Measurements from ENCODE around the gene SUSD3. TPM values are rescaled to one million over a fixed set of nuclear protein-coding genes. Genes with fewer than 3 reads are reported as not detected.
A peak's percentile ranks its signal among the peaks of the same experiment; 100 is the strongest.

Gene SUSD3
- total RNA-seq, 2 donors from 2014 or later = 0.67 to 3.3 TPM

DNA sequence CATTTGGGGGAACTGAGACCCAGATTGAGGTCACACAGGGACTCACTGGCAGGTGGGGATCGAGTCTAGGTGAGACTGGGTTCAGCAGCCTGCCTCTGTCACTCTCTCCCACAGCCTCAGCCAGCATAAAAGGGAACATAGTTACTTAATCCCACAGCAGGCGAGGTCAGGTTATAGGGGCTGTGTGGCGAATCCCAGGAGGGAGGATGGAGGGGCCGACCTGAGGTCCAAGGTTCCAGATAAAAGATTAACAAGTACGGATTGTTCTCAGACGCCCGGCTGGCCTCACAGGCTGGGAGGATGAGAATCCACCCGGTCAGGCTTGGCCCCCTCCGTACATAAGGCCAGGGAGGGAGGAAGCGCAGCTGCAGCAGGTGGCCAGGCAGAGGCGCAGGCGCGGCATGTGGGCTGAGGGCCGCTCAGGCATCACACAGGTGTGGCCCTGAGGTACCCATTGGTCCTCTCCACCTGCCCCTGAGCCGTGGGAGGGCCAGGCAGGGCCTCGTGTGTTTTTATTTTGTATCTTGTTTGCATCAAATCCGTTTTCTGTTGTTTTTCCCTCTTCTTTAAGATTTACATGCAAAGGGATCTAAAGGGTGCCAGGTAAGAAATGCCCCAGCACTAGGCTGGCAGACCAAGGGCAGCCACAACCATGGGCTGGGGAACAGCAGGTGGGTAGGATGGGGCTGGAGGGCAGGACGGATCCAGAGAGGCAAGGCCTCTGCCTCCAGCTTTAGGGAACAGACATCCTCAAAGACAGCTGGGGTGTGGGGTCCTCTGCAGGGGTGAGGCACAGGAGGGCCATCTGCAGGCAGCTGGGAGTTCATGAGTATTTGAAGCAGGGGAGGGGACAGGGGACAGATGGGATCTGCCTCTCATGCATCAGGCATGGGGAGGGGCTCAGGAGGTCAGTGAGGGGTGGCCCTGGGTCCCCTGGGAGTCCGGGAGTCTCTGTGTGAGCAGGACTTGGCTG lies 3.6 kb downstream of the SUSD3 start:
- peaks cover 52 to 62% of the 10 kb centered on the region in 2 donors for H3K4me1 Mint-ChIP-seq (ENCODE audit: low read depth in 2 of 2)
- H3K36me3 Mint-ChIP-seq = no peaks in the 10 kb centered on the region
- H3K4me3 Mint-ChIP-seq = no peak overlapping the region

GRCh38 chr9:93064392-93065134 lies 6.1 kb downstream of the SUSD3 start:
- Mint-ChIP-seq H3K27ac (peak overlapping the region; percentile 78 to 83), H3K4me1 (ENCODE audit: low read depth in 2 of 2) (peaks cover 50 to 51% of the 10 kb centered on the region in 2 donors), H3K9me3 (no peaks in the 10 kb centered on the region), H3K27me3 (peaks cover 18 to 44% of the 10 kb centered on the region in 2 donors), H3K4me3 (peak overlapping the region; percentile 74), H3K36me3 (no peaks in the 10 kb centered on the region)
- DNase-seq (ENCODE audit: low spot score) (peak; percentile 91), ATAC-seq (peak; percentile 98 to 99)

More for the DNA sequence above, 3.6 kb downstream of the SUSD3 start:
- H3K9me3 Mint-ChIP-seq = no peaks in the 10 kb centered on the region
- peaks cover 15 to 30% of the 10 kb centered on the region in 2 donors for H3K27me3 Mint-ChIP-seq
- DNase-seq (ENCODE audit: low spot score) (no peak), ATAC-seq (no peak)
- H3K27ac Mint-ChIP-seq = peak overlapping the region; percentile 48 to 62

DNA sequence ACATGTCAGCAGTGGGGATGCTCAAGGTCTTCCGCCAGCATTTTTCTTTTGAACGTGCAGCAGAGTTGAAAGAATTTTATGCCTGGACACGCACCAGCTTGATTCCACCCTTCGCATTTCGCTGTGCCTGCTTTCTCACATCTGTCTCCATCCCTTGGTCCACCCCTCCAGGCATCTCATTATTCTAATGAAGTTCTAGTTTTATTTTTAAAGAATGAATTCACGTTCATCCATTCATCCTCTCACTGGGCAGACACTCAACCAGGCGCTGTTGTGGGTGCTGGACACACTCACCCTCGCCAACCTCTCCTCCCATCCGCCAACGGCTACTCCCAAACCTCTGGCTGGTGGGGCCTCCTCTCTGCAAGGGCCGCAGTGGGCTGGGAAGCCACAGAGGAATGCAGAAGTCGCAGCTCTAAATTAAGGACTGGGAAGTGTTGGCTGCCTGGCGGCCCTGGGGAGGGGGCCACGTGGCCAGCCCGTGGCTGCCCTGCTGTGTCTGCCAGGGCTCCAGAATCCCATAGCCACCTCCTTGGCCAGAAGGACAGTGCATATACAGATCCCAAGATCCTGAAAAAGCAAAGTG lies 6.7 kb downstream of the SUSD3 start:
- Mint-ChIP-seq H3K27me3 (peaks cover 22 to 44% of the 10 kb centered on the region in 2 donors), H3K4me3 (peak overlapping the region; percentile 74), H3K36me3 (no peaks in the 10 kb centered on the region), H3K27ac (peak overlapping the region; percentile 78 to 83), H3K9me3 (no peaks in the 10 kb centered on the region), H3K4me1 (ENCODE audit: low read depth in 2 of 2) (peaks cover 47 to 49% of the 10 kb centered on the region in 2 donors)
- ATAC-seq (no peak), DNase-seq (ENCODE audit: low spot score) (no peak)

- Mint-ChIP-seq H3K4me3 (peak overlapping the region; percentile 4), H3K9me3 (no peaks in the 10 kb centered on the region), H3K27me3 (peaks cover 25 to 41% of the 10 kb centered on the region in 2 donors), H3K36me3 (no peaks in the 10 kb centered on the region), H3K27ac (peak overlapping the region in 1 of 2 donors; percentile 26), H3K4me1 (ENCODE audit: low read depth in 2 of 2) (peaks cover 32 to 41% of the 10 kb centered on the region in 2 donors)
- no peak for ATAC-seq
- no peak for DNase-seq (ENCODE audit: low spot score)
Measured at GRCh38 chr9:93066978-93067603, 8.6 kb downstream of the SUSD3 start.

- H3K4me1 Mint-ChIP-seq (ENCODE audit: low read depth in 2 of 2) = peaks cover 23 to 37% of the 10 kb centered on the region in 2 donors
Measured at GRCh38 chr9:93068956-93069355, 10.5 kb downstream of the SUSD3 start.

DNA sequence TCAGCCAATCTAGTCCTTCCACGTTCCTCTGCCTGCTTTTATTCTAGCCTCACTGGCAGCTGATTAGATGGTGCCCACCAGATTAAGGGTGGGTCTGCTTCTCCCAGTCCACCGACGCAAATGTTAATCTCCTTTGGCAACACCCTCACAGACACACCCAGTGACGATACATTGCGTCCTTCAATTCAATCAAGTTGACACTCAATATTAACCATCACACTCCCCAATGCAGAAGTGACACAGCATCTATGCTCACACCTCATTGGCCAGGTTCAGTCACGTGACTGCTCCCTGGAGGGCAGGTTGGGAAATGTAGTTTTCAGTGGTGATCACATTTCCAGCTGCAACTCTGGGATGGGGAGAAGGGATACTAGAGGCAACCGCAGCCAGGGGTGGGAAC lies 13.0 kb downstream of the SUSD3 start:
- Mint-ChIP-seq H3K27me3 (peaks cover 22 to 44% of the 10 kb centered on the region in 2 donors), H3K4me3 (no peak overlapping the region), H3K4me1 (ENCODE audit: low read depth in 2 of 2) (peaks cover 3 to 22% of the 10 kb centered on the region in 2 donors), H3K9me3 (no peaks in the 10 kb centered on the region), H3K27ac (no peak overlapping the region), H3K36me3 (no peaks in the 10 kb centered on the region)
- ATAC-seq (no peak), DNase-seq (ENCODE audit: low spot score) (no peak)

More at GRCh38 chr9:93068956-93069355, 10.5 kb downstream of the SUSD3 start:
- H3K27ac Mint-ChIP-seq = no peak overlapping the region
- no peak overlapping the region for H3K4me3 Mint-ChIP-seq
- H3K36me3 Mint-ChIP-seq = no peaks in the 10 kb centered on the region
- ATAC-seq (no peak), DNase-seq (ENCODE audit: low spot score) (no peak)
- H3K9me3 Mint-ChIP-seq = no peaks in the 10 kb centered on the region
- peaks cover 22 to 40% of the 10 kb centered on the region in 2 donors for H3K27me3 Mint-ChIP-seq

DNA sequence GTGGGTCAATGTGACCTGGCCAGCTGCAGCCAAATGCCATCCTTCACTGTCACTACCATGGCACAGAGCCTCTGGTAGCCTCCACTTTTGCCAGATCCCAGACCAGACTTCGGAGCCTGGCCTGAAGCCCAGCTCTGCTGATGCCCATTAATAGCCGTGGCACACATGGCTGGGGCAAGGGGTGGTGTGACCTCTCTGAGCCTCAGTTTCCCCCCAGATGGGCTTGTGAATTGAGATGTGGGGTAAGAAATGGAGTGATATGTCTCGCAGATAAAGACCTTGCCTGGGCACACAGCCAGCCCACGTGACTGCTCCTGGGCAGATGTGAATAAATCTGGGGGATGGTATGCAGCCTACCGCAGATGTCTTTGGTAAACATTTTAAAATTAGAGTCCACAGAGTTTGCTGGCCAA lies 13.9 kb downstream of the SUSD3 start:
- ATAC-seq = peak in 1 of 2 donors; percentile 70
- H3K27me3 Mint-ChIP-seq = peaks cover 19 to 45% of the 10 kb centered on the region in 2 donors

GRCh38 chr9:93076101-93076791 lies 17.7 kb downstream of the SUSD3 start:
- H3K36me3 Mint-ChIP-seq = no peaks in the 10 kb centered on the region
- DNase-seq (ENCODE audit: low spot score) (no peak), ATAC-seq (no peak)
- H3K9me3 Mint-ChIP-seq = no peaks in the 10 kb centered on the region
- H3K27me3 Mint-ChIP-seq = peaks cover 23 to 43% of the 10 kb centered on the region in 2 donors
- peaks cover 4 to 15% of the 10 kb centered on the region in 2 donors for H3K4me1 Mint-ChIP-seq (ENCODE audit: low read depth in 2 of 2)
- no peak overlapping the region for H3K4me3 Mint-ChIP-seq
- H3K27ac Mint-ChIP-seq = peak overlapping the region in 1 of 2 donors; percentile 17

More for the DNA sequence above, 13.9 kb downstream of the SUSD3 start:
- Mint-ChIP-seq H3K36me3 (no peaks in the 10 kb centered on the region), H3K27ac (peak overlapping the region in 1 of 2 donors; percentile 27), H3K9me3 (no peaks in the 10 kb centered on the region), H3K4me1 (ENCODE audit: low read depth in 2 of 2) (peaks cover 0 to 17% of the 10 kb centered on the region in 2 donors), H3K4me3 (peak overlapping the region; percentile 20)
- DNase-seq (ENCODE audit: low spot score) = no peak

DNA sequence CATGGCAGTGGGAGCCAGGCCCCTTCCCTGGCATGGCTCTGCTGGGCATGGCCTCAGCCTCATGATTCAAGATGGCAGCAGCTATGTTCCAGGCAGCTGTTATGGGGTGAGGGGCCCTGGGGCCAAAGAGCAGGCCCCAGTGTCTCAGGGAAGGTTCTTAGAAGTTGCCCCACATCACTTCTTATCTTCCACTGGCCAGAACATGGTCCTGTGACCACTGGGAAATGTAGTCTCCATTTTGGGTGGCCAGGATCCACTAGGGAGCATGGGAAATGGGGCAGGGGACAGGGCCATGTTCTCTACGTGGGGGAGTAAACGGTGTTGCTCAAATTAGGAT lies 18.3 kb downstream of the SUSD3 start:
- Mint-ChIP-seq H3K4me1 (ENCODE audit: low read depth in 2 of 2) (peaks cover 4 to 11% of the 10 kb centered on the region in 2 donors), H3K36me3 (no peaks in the 10 kb centered on the region), H3K27me3 (peaks cover 22 to 40% of the 10 kb centered on the region in 2 donors), H3K27ac (peak overlapping the region in 1 of 2 donors; percentile 17), H3K4me3 (no peak overlapping the region), H3K9me3 (no peaks in the 10 kb centered on the region)
- DNase-seq (ENCODE audit: low spot score) (no peak), ATAC-seq (no peak)

- H3K4me1 Mint-ChIP-seq (ENCODE audit: low read depth in 2 of 2) = peaks cover 4 to 11% of the 10 kb centered on the region in 2 donors
- H3K36me3 Mint-ChIP-seq = no peaks in the 10 kb centered on the region
- no peak overlapping the region for H3K4me3 Mint-ChIP-seq
- no peaks in the 10 kb centered on the region for H3K9me3 Mint-ChIP-seq
- H3K27me3 Mint-ChIP-seq = peaks cover 22 to 40% of the 10 kb centered on the region in 2 donors
- no peak for DNase-seq (ENCODE audit: low spot score)
- peak overlapping the region in 1 of 2 donors; percentile 17 for H3K27ac Mint-ChIP-seq
- ATAC-seq = no peak
Measured at GRCh38 chr9:93077367-93077766, 18.9 kb downstream of the SUSD3 start.

GRCh38 chr9:93077811-93078210 lies 19.3 kb downstream of the SUSD3 start:
- no peak for DNase-seq (ENCODE audit: low spot score)
- Mint-ChIP-seq H3K27ac (peak overlapping the region in 1 of 2 donors; percentile 17), H3K9me3 (no peaks in the 10 kb centered on the region), H3K36me3 (no peaks in the 10 kb centered on the region), H3K27me3 (peaks cover 22 to 39% of the 10 kb centered on the region in 2 donors), H3K4me3 (no peak overlapping the region), H3K4me1 (ENCODE audit: low read depth in 2 of 2) (peaks cover 4 to 6% of the 10 kb centered on the region in 2 donors)
- ATAC-seq = no peak

- Mint-ChIP-seq H3K27me3 (peaks cover 22 to 42% of the 10 kb centered on the region in 2 donors), H3K4me3 (no peak overlapping the region), H3K4me1 (ENCODE audit: low read depth in 2 of 2) (peaks cover 9 to 14% of the 10 kb centered on the region in 2 donors), H3K36me3 (no peaks in the 10 kb centered on the region), H3K27ac (peak overlapping the region; percentile 7 to 68), H3K9me3 (no peaks in the 10 kb centered on the region)
- ATAC-seq (no peak), DNase-seq (ENCODE audit: low spot score) (peak; percentile 38)
Measured at GRCh38 chr9:93079371-93079770, 20.9 kb downstream of the SUSD3 start.
